GM04503 (cell line): ENCODE data around the gene SPZ1.
"Not testable (repeated sequence)": the region's sequence is repeated elsewhere in the genome, so short reads cannot be mapped to it uniquely, and the experiment has no call there.

Experiments
- DNase-seq: peaks from one replicate; pipeline ENCODE4 v3.0.0-alpha.2; 2012; ENCODE audit warnings: low read depth

The SPZ1 gene

GRCh38 chr5:80339116-80339515 lies 19.3 kb downstream of the SPZ1 start:
- no peak for DNase-seq

GRCh38 chr5:80341016-80341775 lies 21.4 kb downstream of the SPZ1 start:
- no peak for DNase-seq

GRCh38 chr5:80343067-80343466 lies 23.3 kb downstream of the SPZ1 start:
- no peak for DNase-seq

- DNase-seq, result no peak
Observed at GRCh38 chr5:80346055-80346454, 26.3 kb downstream of the SPZ1 start.

DNA sequence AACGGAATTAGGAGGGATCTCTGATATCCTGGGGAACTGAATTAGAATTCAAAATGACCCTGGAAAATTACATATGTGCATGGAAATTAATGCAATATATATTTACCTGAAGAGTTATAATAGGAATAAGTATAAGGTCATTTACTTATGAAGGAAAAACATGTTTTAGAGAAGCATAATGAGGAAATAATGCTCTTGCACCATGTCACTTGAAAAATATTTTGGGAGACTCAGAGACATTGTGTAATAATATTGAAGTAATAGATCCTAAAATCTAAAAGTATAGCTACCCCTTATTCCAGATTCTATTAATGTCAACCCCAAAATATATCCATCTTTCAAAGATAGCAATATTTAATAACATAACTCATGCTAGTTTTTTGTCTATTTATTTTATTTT lies 28.4 kb downstream of the SPZ1 start:
- DNase-seq, result no peak

DNA sequence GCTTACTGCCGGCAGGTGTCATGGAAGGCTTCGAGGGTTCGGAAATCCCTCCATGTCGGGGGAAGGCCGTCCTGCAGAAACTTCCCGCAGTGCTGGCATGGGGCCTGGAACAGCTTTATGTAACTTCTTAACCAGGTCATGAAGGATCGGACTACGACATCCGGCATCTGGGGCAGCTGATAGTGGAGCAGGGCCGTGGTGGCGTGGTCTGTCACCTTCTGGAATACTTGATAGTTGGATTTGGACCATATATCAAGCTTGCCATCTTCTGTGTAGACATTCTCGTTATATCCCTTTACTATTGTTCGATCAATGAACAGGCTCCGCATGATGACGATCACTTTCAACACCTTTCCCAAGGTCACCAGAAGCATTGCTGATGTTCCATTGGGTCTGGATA lies 31.2 kb downstream of the SPZ1 start:
- not testable (repeated sequence) for DNase-seq

DNA sequence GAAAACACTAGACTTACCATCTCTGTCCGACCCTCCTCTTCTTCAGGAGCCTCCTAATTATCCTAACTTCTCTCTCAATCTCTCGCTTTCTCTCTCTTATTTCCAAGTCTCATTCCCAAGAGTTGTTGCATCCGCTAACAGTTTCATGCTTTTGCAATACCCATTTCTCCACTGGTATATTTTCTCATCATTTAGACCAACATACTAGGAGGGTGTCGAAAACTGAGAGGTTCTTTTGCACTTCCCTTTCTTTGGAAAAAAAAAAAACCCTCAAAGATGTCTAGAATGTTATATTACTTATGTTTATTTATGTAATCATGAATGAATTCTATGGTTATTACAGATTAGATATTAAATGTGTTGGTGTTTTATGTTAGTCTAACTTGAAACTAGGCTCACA lies 35.9 kb downstream of the SPZ1 start:
- DNase-seq, result no peak

DNA sequence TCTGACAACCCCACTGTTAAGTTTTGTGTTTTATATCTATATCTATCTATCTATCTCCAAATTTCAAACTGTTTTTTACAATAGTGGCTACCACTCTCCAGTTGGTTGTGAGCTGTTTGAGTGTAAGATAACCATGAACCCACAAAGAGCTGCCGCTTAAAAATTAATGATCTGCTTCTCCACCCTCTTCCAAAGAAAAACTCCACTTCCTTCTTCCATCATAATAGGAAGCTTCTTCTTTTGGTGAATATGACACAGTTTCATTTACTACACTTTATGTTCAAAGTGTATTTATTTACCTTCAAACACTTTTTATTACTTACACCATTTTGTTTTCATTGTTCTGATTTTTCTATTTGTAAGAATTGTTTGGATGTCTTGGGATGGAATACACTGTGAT lies 37.9 kb downstream of the SPZ1 start:
- no peak for DNase-seq

GRCh38 chr5:80360914-80361444 lies 41.2 kb downstream of the SPZ1 start:
- no peak for DNase-seq

- DNase-seq, result no peak
Observed at GRCh38 chr5:80364892-80365291, 45.1 kb downstream of the SPZ1 start.

DNA sequence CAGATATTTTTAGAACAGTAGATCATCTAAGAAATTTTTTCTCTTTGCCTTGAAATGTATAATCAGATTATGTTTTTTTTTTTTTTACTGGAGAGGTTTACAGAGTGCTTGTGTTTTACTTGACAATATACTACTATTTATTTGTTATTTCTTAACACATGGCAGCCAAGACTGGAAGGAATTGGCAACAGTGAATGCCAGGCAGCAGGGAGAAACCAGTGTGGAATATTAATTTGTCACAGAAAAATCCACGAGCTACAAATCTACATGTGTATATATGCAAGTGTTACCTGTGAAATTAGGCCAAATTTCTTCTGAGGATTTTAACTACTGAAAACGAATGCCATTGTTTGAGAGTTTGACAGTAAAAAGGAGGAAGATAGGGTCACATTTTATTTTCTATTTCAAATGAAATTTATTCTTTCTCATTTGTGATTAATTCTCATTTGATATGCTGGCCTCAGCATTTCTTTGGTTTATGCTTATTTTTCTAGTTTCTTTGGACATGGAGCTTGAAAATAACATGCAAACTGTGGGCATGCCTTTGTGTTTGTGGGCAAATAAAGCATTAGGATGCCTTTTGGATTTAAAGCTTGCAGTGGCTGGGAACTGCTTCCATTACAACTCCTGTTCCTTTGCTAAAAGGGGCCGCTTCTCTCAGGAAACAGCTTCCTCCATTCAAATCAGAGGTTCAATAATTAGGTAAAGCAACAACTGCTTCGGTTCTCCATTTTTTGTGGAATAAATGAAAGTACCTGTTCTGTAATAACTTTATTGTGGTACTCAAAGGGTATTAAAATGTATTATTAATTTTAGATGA lies 49.1 kb downstream of the SPZ1 start:
- no peak for DNase-seq

DNA sequence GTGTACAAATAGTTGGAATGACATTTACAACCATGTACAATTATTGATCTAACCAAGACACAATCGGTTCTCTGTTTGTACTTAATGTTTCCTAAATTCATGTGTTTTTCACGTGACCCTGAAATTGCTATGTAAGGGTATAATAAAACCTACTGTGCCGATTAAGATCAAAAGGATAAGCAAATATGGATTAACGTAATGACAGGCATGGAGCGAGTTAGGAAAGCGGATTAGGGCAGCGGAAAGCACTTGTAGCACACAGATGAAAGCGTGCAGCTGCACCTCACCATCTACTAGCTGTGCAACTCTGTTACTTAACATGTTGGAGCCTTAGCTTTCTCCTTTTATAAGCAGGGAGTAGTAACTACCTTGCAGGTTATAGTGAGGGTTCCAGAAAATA lies 49.7 kb downstream of the SPZ1 start:
- DNase-seq, result no peak

DNA sequence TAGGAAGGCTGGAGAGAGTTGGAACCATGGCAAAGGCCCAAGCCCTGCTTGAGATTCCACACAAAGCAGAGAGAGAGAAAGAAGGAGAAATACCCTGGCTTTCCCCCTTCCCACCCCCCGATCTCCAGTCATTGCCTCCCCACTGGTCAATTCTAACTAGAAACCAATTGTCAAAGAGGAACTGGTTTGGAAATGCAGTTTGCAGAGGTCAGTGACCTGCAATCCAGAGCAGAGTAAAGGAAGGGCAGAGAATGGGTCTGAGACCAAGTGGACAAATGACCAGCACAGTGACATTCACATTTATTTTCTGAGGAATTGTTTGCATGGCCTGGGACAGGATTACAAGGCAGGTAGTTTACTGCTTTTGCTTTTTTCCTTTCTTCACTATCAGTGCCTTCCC lies 50.6 kb downstream of the SPZ1 start:
- DNase-seq, result no peak
